NCI-H774 (cell line): Measurements from ENCODE around the gene NFYA.

Experiments used
- DNase-seq: peaks from one replicate; lab custom pipeline; 2025; lab: John Stamatoyannopoulos, UW

The NFYA gene

DNA sequence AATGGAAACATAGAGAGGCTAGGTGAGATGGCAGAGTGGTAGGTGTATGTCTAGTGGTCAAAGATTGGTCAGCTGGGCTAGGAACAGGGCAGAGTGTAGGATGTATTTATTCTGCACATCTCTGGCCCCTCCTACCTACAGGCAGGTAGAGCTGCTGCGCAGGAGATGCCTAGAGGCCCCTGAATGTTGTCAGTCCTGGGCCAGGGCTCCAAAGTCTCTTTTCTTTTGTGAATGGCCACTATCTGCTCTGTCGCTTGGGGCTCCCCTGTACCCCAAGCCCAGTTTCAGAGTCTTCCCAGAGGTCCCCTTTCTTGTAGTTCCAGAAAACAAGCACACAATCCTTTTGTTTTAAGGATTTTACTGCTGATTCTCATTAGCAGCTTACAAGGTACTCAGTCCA, 25.5 kb upstream of the NFYA start:
- no peak for DNase-seq

DNA sequence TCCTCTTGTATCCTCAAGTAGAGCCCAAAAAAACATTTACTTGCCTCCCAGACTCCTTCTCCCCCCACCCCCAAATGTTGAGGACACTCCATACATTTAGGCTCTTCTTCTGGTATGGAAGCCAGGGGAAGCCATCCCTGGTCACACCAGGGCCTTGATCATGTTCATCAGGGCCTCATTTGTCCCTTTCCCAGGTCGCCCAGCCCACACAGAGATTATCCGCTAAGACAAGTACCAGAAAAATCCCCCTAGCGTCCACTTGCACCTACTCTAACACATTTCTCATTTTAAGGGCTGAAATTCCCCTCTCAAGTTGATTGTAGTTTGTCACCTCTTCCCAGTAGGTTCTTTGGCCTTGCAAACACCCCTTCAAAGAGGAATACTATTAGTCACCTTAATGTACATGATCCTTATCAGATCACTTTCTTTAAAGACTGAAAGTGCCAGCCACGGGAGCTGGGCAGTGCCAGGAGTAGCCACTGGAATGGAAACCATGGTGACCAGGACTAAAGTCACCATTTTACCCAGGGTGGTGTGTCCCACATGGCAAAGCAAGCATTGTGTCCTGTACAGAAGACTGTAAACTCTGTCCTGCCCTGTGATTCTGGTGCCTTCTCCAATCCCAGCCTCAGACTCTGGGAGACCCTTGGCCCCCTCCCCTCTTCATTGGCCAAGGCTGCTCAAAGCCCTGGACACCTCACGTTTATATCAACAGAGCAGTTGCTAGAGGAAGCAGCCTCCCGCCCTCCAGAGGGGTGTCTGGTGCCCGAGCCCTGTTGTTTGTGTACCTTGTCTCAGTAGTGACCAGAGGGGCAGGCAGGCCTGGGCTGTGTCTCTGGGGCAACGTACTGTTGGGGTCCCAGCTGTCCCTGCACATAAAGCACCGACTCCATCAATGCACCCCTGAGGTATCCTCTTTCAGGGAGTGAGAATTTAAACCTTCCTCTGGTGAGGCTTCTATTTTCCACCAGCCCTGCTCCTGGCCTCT, 24.7 kb upstream of the NFYA start:
- DNase-seq: no peak

DNA sequence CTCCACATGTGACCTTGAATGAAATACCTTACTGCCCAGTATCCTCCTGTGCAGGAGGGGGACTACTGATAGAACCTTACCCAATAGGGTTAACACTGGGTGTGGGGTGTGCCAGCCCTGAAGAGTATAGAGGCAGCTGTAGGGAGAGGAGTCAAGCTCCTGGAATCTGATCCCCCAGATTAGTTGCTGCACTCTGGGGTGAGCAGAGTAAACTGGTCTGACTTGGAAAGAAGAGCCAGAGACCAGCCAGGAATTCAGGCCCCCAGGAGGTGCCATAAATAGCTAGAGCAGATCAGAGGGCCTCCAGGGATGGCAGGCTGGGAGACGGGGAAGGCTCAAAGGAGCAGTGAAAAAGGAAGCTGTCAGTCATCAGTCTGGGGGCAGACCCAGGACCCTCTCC, 23.3 kb upstream of the NFYA start:
- DNase-seq: no peak

DNA sequence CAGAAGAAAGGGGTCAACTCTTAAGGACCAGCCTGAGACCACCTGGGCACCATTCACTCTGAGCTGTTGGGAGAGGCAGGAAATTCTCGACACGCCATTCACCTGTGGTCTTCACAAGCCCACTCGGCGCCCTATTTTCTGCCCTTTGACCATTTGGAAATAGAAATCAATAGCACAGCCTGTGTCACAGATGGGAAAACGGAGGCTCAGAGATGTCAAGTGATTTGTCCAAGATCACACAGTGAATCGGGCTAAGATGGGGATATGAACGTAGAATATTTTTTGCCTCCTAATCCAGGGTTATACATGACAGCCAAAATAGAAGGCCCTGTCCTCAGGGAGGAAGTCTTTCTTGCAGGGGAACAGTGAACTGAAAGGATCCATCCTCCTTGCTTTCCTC, 22.8 kb upstream of the NFYA start:
- DNase-seq: no peak

DNA sequence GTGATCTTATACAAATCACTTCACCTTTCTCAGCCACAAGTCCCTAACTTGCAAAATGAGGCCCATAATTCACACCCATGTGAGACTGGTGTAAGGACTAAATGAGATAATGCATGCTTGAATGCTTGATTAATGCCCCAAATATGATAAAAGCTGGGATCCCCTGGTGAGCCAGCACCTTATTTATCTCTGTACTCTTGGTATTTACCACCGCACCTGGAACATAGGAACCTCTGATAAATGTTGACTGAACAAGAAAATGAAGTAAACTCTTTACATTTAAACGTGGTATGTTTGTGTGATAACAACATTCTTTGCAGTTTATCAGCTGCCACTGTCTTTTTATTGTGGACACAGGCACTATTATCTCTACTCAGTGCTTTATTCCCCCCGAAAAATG, 22.2 kb upstream of the NFYA start:
- no peak for DNase-seq

DNA sequence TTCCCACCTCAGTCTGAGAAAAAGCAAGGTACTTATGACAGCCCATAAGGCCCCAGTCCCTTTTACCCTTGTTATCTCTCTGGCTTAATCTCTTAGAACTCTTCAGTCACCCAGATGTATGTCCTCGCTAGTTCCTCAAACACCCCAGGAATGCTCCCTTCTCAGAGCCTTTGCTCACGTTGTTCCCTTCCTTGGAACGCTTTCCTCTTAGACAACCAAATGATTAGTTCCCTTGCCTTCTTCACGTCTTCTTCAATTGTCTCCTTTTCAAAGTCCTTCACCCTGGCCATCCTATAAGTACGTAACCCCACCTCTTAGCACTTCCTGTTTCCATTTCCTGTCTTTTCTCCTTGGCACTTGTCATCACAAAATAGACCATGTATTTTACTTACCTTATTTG, 20.9 kb upstream of the NFYA start:
- DNase-seq: no peak

DNA sequence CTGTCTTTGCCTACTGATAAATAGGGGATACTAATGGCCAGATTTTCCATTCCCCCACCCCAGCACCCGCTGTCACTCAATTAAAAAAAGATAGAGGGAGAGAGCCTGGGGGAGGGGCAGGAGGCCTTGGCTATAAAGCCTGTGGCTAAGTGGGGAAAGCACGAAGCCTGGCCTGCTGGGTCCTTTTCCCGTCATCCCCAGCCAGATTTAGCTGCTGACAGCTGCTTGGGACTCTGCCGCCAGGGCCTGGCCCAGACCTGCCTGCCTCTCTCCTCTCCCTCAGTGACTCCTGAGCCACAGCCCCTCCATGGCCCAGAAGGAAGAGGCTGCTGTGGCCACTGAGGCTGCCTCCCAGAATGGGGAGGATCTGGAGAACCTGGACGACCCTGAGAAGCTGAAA, 19.7 kb upstream of the NFYA start, which contains the start of gene APOBEC2:
Gene APOBEC2 (plus strand): TSS at position 162 of the 400 bp plus-strand sequence. CDS start 146 bp downstream, at position 308.
- DNase-seq: no peak

DNA sequence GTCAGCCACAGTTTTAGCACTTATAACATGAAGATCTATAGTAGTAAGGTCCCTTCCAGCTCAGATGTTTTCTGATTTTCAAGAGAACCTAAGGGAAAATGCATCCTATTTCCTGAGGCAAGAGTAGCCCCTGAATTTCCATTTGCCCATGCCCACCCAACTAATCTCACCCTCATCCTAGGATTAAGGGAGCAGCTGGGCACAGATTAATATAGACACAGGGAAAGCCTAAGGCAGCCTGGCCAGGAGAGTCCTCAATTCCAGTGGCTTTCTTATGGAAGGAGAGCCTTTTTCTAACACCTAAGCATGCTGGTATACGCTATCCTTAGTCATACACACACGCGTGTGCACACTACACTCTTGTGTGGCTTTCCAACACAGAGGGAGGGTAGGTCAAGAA, 18.3 kb upstream of the NFYA start:
- no peak for DNase-seq

DNA sequence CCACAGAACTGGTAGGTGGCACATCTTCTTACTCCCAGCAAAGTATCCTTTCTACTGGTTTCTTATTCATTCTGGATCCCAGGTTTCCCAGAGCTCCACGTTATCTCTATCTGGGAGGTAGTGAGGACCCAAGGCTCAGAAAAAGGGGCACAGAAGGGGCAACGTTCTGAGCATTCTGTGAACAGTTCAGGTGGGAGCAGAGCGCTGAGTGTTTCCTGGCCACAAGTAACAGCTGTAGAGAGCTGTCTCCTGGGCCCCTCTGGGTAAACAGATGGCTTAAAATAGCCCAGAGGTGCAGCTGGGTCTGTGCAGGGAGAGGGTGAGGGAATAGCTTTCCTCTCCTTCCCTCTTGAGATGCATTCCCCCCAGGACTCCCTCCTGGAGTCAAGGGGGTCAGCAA, 17.6 kb upstream of the NFYA start:
- DNase-seq: no peak

DNA sequence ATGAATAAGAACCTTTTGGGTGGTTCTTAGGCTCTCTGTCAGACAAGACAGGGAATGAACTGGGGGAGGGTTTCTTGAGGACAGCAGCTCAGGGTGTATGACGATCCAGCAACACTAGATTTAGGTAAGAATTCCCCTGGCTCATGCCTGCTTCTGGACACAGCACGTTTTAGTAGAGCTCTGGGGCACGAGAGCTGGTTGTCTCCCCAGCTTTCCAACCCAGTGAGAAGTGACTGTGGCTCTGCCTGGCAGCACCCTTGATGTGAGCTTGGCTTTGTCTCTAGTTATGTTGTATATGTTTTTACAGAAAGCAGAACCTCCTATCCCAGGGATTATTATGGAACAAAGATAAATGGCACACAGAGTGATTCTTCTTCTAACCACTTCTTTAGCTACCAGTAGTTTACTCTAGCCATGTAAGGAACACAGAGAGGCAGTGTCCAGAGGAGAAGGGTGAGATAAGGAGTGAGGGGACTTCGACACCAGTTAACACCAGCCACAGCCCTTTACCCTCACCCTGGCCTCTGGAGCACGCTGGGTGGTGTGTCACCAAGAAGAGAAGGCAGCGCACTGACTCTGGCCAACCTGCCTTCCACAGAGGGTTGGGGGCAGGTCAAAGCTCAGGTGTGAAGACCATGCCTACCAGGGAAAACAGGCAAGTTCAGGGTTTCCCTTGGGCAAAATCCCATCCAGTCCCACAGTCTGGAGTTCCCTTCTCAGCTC, 15.8 kb upstream of the NFYA start:
- DNase-seq: no peak

DNA sequence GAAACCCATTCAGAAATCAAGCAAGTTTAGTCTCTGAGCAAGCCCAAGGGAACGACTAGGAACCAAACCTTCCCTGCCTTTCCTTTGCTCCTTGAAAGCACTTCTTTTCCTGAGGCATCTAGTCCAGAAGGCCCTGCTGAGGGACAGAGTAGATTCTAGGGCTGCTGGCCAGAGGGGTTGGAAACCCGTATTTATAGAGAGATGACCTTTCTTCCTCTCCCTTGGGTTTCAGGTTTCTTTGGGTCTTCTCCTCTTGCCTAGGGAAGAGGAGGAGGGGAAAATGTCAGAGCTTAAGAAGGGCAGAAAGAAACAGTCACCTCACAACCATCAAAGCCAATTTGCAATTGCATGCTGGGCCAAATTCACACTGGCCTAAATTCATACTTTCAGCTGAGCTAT, 14.0 kb upstream of the NFYA start:
- no peak for DNase-seq

DNA sequence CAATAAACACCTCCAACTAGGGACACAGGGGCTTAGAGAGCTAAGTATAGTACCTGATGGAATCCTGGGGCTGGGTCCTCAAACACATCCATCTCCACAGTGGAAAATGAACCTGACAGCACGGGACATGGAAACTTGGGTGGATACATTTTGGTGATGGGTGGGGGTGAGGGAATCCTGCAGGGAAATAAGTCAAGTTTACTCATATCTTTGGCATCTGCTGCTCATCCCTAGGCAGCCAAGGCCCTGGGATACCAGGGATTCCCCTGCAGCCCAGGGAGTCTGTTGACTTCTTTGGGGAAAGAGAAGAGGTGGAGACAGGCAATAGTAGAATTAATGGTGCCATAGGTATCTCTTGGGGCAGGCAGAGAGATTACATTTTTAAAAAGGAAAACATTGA, 13.2 kb upstream of the NFYA start:
- DNase-seq: no peak

DNA sequence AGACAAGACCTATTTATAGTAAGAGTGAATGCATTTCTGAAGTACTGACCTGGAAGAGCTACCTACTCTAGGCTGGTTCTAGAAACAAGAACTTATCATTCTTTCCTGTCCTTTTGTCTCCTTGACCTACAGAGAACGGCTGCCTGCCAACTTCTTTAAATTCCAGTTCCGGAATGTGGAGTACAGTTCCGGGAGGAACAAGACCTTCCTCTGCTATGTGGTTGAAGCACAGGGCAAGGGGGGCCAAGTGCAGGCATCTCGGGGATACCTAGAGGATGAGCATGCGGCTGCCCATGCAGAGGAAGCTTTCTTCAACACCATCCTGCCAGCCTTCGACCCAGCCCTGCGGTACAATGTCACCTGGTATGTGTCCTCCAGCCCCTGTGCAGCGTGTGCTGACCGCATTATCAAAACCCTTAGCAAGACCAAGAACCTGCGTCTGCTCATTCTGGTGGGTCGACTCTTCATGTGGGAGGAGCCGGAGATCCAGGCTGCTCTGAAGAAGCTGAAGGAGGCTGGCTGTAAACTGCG, 11.5 kb upstream of the NFYA start:
- no peak for DNase-seq

DNA sequence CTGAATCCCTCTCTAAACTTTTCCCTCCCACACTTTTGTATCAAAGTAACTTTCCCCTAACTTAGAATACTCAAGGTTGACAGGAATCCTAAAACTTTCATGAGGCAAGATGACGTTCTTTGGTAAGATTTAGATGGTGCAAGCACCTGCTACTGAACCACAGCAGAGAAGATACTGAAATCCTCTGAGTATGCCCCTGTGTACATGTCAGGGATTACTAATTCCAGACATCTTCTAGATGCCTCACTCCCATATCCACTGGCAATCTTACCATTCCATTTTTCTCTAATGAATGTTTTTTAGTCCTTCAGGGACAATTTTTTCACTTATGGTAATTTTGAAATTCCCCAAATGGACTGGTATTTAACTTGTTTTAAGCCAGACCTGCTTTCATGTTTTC, 10.7 kb upstream of the NFYA start:
- DNase-seq: no peak

DNA sequence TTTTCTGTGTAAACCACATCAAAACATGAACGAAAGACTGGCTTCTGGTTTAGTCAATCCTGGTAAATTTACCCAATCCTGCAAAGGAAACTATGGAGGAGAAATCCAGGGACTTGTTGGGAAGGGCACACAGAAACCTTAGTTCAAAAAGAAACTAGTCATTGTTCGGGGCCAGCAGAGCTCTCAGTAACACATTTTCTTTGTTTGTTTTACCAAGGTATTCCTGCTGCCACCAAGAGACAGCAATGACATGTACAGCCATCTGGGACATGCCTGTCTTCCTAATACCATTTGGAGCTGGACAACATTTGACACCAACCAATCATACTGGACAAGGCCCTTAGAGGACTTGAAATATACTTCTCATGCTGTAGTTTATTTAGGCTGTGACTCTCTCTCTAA, 8.9 kb upstream of the NFYA start:
- no peak for DNase-seq

DNA sequence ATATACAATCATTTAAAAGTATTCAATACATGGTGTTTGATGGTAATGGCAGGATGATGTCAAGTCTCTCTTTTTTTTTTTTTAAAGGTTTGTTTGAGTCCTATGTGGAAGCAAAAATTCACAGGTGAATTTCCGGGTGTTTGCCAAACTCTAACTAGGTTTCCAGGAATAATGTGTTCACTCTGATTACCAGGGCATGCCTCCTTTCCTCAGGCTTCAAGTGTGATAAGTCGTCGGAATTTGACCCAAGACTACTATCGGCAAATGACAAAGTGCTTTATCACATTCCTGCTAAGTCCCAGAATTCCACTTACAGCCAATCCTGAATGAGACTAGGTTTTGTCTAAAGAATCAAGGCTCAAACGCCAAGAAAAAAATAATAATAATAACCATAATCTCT, 7.9 kb upstream of the NFYA start:
- no peak for DNase-seq

DNA sequence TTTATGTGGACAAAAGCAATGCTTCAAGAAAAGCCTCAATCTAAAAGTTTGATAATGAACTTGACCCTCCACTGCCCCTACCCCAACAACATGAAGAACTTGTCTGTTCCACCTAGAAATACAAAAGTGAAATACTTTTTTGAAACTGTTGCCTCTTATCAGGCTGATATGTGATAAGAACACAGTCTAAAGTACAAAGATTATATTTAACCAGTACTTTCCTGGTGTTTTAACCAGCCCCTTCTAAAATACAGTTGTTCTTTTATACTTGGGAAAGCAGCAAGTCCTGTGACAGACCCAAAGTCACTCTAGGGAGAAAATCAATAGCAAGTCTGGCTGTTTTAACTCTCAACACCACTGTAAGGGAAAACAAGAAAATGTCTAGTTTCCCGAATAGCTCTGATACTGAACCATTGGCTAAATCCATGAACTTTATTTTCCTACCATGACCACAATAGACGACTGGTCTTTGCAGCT, 7.2 kb upstream of the NFYA start:
- no peak for DNase-seq

DNA sequence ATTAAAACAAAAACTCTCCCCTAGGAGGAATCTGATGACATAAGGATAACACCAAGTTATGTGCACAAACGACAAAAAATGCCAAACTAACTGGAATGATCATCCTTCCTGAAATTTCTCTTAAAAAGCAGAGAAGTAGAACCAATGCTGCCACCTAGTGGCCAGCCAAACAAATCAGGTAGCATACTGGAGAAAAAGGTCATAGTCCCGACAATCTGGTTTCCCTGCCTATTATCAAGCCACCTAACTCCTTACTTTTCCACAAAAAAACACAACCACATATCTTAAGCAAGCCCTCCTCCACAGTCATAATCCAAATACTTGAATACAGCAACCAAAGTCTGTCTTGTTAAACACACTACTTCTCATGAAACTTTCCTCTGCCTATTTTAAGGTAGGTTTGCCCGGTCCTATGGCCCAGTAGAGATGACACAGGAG, 5.9 kb upstream of the NFYA start:
- peak; percentile 40 for DNase-seq

DNA sequence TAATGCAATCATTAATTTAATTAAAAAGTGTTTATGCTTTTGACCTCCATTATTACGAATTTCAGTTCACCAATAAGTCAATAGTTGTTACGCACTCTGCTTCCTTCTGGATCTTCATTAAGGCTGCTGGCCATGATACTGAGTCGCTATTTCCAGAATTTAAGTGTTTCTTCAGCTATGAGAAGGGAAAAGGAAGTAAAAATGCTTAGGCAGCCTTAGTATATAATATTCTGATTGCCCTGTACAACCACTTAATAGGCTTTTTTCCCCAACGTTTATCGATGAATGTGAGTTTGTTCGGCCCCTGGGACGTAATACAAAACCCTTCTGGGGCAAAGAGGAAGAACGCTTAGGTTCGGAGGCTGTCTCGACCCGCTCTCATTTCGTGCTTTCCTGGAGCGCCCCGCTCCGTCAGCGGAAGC, 1.3 kb upstream of the NFYA start:
- no peak for DNase-seq

DNA sequence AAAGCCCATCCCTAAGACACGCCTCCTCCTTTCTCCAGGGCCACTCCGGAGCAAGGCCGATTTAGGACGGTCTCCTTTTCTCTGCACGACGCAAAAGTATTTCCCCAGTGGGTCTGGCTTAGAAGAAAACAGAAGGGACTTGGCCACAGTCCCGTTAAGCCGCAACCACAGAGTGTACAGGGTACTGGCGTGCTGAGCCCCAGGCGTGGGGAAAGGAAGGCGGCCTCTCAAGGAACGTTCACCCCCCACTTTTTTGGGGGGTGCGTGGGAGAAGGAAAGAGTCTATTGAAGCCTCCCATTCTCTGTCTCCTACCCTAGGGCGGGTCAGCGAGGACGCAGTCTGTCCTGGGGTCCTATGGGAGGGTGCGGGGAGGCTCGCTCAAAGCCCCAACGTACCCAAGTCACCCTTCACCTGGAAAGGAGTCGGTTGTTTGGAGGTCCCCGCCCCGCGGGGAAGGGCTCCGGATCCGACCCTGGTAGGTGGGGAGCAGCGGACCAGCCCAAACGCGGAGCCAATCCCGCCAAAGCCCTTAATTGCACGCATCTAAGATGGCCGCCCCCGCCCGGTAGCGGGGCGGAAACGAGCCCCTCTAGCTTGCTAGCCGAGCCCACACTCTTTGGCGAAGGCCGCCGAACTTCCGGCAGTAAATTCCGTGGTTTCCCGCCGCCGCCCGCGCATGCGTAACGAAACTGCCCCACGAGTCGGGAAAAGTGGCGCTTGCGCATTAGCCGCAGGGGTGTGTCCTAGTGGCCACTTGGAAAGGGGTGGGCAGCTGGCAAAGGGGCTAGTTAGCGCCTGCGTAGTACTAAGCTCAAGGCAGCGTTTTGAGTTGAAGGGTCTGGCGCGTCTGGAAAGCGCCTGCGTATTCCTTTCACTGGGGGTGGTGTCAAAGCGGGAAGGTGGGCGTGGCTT, 595 bp upstream of the NFYA start, which contains the start of gene OARD1:
Gene OARD1 (minus strand): TSS at position 434 of the 913 bp plus-strand sequence. CDS start 722 bp downstream, outside the sequence.
- DNase-seq: peak; percentile 100

DNA sequence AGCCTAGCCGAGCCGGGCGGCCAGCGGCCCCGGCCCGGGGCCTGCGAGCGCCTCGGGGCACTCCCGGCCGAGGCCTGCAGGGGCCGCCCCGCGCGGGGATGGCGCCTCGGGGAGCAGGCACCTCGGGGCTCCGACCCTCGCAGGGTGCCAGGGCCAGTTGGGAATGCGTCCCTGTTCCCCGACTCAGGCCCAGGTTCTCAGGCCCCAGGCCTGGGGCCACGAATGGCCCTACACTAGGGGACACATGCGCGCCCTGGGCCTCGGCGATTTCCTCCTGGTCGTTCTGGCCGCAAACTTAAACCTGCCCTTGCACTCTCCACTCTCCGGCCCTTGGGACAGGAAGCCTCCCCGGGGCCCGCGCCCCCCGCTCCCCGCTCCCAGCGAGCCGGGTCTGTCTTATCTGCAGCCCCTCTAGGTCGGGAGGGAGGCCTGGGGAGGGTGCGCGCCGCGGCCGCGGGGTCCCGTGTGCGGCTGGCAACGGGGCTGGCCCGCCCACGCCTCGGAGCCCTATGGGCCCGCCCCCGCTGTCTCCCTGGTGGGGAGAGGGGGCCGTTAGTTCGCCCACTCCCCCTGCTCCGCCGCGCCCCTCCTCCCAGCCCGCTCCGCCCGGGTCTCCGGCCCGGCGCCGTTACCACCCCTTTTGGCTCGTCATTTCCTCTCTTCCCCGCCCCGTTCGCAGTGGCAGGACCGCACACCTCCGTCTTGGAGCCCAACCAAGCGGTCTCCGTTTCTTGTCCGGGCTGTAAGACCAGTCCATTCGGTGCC, 611 bp downstream of the NFYA start:
- DNase-seq: peak; percentile 74
